ENCODE data around the gene ASTN2.

DNA sequence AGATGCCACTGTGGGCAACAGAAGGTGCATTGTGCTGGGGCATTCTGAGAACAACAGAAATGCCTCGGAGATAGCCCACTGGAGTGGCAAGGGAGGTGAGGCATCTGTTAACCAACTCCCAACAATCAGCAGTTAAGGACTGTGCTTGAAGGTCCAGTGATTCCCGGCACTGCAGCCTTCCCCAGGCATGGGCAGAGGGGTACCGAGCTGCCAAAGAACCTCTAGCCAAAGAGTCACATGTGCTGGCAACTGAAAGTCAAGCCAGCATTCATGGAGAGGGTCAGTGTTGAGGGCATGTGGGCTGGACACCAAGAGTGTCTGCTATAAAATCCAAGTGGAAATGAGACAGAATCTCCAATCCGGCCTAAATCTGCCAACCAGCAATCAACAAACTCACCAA is 149.6 kb downstream of the ASTN2 start:
- TF ChIP-seq, protein P1, sequence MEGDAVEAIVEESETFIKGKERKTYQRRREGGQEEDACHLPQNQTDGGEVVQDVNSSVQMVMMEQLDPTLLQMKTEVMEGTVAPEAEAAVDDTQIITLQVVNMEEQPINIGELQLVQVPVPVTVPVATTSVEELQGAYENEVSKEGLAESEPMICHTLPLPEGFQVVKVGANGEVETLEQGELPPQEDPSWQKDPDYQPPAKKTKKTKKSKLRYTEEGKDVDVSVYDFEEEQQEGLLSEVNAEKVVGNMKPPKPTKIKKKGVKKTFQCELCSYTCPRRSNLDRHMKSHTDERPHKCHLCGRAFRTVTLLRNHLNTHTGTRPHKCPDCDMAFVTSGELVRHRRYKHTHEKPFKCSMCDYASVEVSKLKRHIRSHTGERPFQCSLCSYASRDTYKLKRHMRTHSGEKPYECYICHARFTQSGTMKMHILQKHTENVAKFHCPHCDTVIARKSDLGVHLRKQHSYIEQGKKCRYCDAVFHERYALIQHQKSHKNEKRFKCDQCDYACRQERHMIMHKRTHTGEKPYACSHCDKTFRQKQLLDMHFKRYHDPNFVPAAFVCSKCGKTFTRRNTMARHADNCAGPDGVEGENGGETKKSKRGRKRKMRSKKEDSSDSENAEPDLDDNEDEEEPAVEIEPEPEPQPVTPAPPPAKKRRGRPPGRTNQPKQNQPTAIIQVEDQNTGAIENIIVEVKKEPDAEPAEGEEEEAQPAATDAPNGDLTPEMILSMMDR (IDR thresholded peaks at IDR 0.05) = no peak
- no peak for TF ChIP-seq POLR2A (IDR thresholded peaks at IDR 0.05)

All from thyroid gland (tissue), 4 donors.